Activated T-cell treated with anti-CD3 and anti-CD28 coated beads, Interleukin-2, amount 50 U/mL, for 72 hours (primary cell): Measurements from ENCODE around the gene ESCO1. TPM values are rescaled to one million over a fixed set of nuclear protein-coding genes. Genes with fewer than 3 reads are reported as not detected.

ENCODE experiments used
- total RNA-seq, 2 donors: library from RNA; stranded (reverse); gene quantifications; one replicate each; pipeline ENCODE4 v1.2.3, GENCODE V29; 2022

ESCO1 gene
- total RNA-seq, 2 donors from 2014 or later: 23.0 to 23.6 TPM

Other genes starting within 250 kb of the ESCO1 start
- gene SNRPD1, start 11.6 kb upstream of the ESCO1 start, total RNA-seq: 10 to 100 TPM; 82.5 to 82.9 TPM
- gene ABHD3, start 104.1 kb upstream of the ESCO1 start, total RNA-seq: 10 to 100 TPM; 28.9 to 32.0 TPM
- 10 to 100 TPM; 45.4 to 47.6 TPM for gene MIB1, start 140.1 kb upstream of the ESCO1 start, total RNA-seq